GM12892 (cell line): ENCODE results near the gene PLCL1.

Source experiments
- POLR2A ChIP-seq: IDR thresholded peaks from 2 replicates; pipeline ENCODE4 v1.6.1; 2011; ENCODE audit warnings: low read depth, low read length, control low read depth
- POLR2AphosphoS5 ChIP-seq: IDR thresholded peaks from 2 replicates; pipeline ENCODE4 v1.6.1; 2011; ENCODE audit warnings: low read depth, low read length, control low read depth

- no peak for TF ChIP-seq POLR2AphosphoS5
- TF ChIP-seq POLR2A = no peak
Observed at GRCh38 chr2:198157314-198157713, 352.9 kb downstream of the PLCL1 start.
